ENCODE measurements around the gene KAZALD1. TPM values are rescaled to one million over a fixed set of nuclear protein-coding genes. Genes with fewer than 3 reads are reported as not detected.

Gene KAZALD1
- polyA plus RNA-seq, 1 of the 3 experiments (the other 2 are of a cell fraction) = 3.0 TPM

DNA sequence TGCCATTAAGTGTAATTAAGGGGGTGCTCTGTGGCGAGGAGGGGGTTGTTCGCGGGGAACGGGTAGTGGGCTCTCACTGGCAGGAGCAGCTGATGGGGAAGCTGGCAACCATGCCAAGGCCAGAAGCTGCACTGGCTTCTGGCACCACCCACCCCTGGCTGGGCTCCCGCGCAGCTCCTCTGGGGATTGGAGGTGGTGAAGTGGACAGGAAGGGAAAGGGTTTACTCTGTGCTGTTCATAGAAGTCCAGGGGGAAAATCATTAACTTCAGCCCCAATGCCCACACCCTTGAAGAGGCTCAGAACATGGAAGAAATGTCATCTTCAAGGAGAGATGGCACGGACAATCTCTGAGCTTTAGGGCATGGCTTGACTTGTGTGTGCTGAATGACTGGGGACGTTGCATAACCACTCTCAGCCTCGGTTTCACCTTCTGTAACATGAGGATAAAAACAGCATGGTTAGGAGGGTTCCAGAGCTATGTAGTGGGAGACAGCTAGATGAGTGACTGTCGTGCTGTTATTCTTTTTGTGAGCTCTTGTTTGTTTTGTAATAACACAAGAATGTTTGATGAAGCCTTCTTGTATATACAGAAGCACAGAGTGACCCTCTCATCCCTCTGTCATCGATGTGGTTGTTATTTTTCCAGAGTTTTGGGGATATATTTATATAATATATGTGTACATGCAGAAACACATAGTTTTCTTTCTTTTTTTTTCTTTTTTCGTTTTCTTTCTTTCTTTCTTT is 29.9 kb downstream of the KAZALD1 start (continued):
- TF ChIP-seq, protein P1, sequence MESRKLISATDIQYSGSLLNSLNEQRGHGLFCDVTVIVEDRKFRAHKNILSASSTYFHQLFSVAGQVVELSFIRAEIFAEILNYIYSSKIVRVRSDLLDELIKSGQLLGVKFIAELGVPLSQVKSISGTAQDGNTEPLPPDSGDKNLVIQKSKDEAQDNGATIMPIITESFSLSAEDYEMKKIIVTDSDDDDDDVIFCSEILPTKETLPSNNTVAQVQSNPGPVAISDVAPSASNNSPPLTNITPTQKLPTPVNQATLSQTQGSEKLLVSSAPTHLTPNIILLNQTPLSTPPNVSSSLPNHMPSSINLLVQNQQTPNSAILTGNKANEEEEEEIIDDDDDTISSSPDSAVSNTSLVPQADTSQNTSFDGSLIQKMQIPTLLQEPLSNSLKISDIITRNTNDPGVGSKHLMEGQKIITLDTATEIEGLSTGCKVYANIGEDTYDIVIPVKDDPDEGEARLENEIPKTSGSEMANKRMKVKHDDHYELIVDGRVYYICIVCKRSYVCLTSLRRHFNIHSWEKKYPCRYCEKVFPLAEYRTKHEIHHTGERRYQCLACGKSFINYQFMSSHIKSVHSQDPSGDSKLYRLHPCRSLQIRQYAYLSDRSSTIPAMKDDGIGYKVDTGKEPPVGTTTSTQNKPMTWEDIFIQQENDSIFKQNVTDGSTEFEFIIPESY (IDR thresholded peaks at IDR 0.05; ENCODE audit: borderline replicate concordance, low read depth) = no peak
- TF ChIP-seq, protein P2, sequence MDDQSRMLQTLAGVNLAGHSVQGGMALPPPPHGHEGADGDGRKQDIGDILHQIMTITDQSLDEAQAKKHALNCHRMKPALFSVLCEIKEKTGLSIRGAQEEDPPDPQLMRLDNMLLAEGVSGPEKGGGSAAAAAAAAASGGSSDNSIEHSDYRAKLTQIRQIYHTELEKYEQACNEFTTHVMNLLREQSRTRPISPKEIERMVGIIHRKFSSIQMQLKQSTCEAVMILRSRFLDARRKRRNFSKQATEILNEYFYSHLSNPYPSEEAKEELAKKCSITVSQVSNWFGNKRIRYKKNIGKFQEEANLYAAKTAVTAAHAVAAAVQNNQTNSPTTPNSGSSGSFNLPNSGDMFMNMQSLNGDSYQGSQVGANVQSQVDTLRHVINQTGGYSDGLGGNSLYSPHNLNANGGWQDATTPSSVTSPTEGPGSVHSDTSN (IDR thresholded peaks at IDR 0.05) = no peak

DNA sequence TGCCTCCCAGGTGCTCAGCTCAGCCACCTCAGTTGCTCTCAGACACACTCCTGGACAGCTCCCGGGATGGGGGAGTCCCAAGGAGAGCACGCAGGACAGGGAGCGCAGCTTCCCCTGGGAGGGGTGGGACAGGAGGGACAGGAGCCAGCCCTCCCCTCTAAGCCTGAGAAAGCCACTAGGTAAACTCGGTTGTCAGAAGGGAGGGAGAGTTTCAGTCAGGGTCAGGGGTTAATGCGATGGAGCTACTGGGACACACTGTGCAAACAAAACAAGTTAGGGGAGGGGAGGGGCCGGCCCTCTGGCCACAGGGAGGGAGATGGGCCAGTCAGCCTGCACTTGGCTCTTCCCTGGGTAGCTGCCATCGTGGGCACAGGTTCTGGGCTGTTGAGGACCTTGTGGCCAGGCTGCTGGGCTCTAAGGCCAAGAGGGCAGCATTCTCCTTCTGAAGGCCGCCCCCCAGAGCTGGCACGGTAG is 31.1 kb downstream of the KAZALD1 start:
- Histone ChIP-seq H3K79me2 (ENCODE audit: insufficient read depth) (no peaks in the 10 kb centered on the region), H3K36me3 (replicated peaks in 1 of 2; ENCODE audit: control insufficient read depth in 1 of 2, insufficient read depth in 2 of 2, low read length in 1 of 2) (no peaks in the 10 kb centered on the region), H2AFZ (ENCODE audit: low read depth) (no peak overlapping the region), H3K4me2 (no peak overlapping the region), H3K27me3 (ENCODE audit: insufficient read depth) (peaks cover 29% of the 10 kb centered on the region; the same call in 1 of the 2 replicates), H3K9me2 (no peaks in the 10 kb centered on the region), H3K4me1 (ENCODE audit: control insufficient read depth in 1 of 2, insufficient read depth in 2 of 2, low read depth in 1 of 2, low read length in 1 of 2) (peaks cover 0 to 18% of the 10 kb centered on the region in 2 experiments; a peak in 1 of 4 replicates), H3K4me3 (ENCODE audit: low read depth in 2 of 2, low read length in 1 of 2) (no peak overlapping the region), H3K9me3 (no peaks in the 10 kb centered on the region), H3F3A (replicated peaks; ENCODE audit: insufficient read depth) (no peaks in the 10 kb centered on the region), H3K27ac (ENCODE audit: low read depth in 2 of 2, low read length in 1 of 2) (no peak overlapping the region), H3K9ac (no peak overlapping the region), H4K20me1 (ENCODE audit: insufficient read depth) (no peaks in the 10 kb centered on the region)
- 62% methylated on average over 4 of the region's 9 CpGs for WGBS (ENCODE audit: low lambda C conversion rate)
- no peak for DNase-seq
- POLR2A ChIA-PET = interaction anchor here (1.3 kb wide), 1 partner anchor 49 kb away, joined by 4 read pairs; no protein-coding TSS in a partner anchor
- CTCF ChIA-PET = interaction anchor here (0.7 to 32.9 kb wide), 15 partner anchors 9 to 79 kb away, joined by 3 to 972 read pairs (median 4); partner anchors contain the start of genes KAZALD1 and TLX1
- no peak for TF ChIP-seq TEAD4 (IDR thresholded peaks at IDR 0.05; ENCODE audit: borderline replicate concordance, insufficient read depth)
- no peak for TF ChIP-seq JUND (IDR thresholded peaks at IDR 0.05)
- no peak for TF ChIP-seq MXI1 (IDR thresholded peaks at IDR 0.05; ENCODE audit: low read depth, low read length)
- TF ChIP-seq, protein P3, sequence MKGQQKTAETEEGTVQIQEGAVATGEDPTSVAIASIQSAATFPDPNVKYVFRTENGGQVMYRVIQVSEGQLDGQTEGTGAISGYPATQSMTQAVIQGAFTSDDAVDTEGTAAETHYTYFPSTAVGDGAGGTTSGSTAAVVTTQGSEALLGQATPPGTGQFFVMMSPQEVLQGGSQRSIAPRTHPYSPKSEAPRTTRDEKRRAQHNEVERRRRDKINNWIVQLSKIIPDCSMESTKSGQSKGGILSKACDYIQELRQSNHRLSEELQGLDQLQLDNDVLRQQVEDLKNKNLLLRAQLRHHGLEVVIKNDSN (IDR thresholded peaks at IDR 0.05; ENCODE audit: borderline replicate concordance, low read depth) = no peak
- no peak for TF ChIP-seq RXRA (IDR thresholded peaks at IDR 0.05; ENCODE audit: borderline replicate concordance, low read depth)

All from SK-N-SH (cell line).